K562 treated with DMSO at 1 percent for 12 hours (cell line): ENCODE measurements around the gene CRMP1. TPM values are rescaled to one million over a fixed set of nuclear protein-coding genes. Genes with fewer than 3 reads are reported as not detected.

ENCODE experiments used
- total RNA-seq: library from RNA; unstranded; fragments of 300-600 nt; gene quantifications from 2 replicates; pipeline ENCODE4 v1.2.3, GENCODE V29; 2022; ENCODE audit not compliant: insufficient read depth

Gene CRMP1
- 0.47 TPM in 1 of 2 replicates, not detected in the other for total RNA-seq

GRCh38 chr4:5893004-5893580, at the start of gene CRMP1:
Gene CRMP1 (minus strand): TSS chr4:5893086. CDS start chr4:5892969, 117 bp downstream.

Other genes with a start within 250 kb of the CRMP1 start
- gene EVC2, start 184.5 kb downstream of the CRMP1 start, total RNA-seq = 0.34 and 0.78 TPM in 2 replicates
- gene EVC, start 181.9 kb downstream of the CRMP1 start, total RNA-seq = 0.78 and 2.1 TPM in 2 replicates
- gene C4orf50, start 125.3 kb upstream of the CRMP1 start, total RNA-seq = not detected in 2 replicates